Astrocyte (in vitro differentiated cells and primary cell): Measurements from ENCODE around the gene NFATC1.

Source experiments
- CTCF ChIP-seq: IDR thresholded peaks from 2 replicates; pipeline ENCODE4 v1.5.1; 2011; ENCODE audit warnings: low read depth, mild to moderate bottlenecking, inconsistent platforms, low read length, moderate library complexity; ENCODE audit not compliant: insufficient read depth
- EZH2 ChIP-seq: IDR thresholded peaks from 2 replicates; pipeline ENCODE4 v1.6.1; 2012; ENCODE audit warnings: mild to moderate bottlenecking, low read length, inconsistent platforms; ENCODE audit not compliant: insufficient read depth

GRCh38 chr18:79403723-79404566 is 8.2 kb downstream of the NFATC1 start:
- TF ChIP-seq CTCF (no peak), EZH2 (no peak)
